ENCODE results near the gene FUT7. TPM values are rescaled to one million over a fixed set of nuclear protein-coding genes. Genes with fewer than 3 reads are reported as not detected.

The FUT7 gene
- total RNA-seq, 4 donors from 2014 or later: 0.60 TPM; not detected in 3

DNA sequence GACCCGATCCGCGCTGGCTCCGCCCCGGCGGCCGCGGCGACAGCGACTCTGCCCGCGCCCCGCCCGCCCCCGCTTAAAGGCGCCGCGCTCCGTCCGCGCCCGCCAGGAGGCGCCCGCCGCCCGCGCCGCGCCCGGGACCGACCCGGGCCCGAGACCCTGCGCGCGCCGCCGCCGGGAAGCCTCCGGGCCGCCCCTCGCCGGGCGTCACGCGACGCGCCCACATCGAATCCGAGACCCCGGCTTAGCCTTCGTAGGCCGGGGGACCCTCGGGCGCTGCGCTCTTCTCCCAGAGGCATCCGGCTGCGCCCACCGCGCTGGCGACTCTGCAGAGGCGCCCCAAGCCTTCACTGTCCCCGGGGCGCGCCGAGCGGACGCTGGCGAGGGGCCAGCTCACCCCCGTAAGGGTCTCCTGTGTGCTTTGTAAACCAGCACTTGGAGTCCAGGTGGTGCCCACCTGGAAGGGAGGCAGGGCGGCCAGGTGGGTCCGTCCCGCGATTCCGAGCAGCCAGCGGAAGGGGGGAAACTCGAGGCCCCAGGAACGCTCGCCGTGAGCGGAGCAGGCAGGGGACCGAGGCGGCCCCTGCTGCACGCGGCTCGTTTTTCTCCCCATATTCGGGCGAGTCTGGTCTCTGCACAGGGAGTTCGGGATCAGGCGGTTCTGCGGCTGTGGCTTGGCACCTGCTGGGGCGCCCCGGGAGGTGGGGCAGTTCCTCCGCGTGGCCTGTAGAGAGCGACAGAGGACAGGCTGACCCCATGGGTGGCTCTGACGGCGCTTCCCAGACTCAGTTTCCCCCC is 3.4 kb downstream of the FUT7 start:
- Histone ChIP-seq H3K36me3 (no peaks in the 10 kb centered on the region), H3K4me1 (peaks cover 0 to 72% (median 59%) of the 10 kb centered on the region in 4 donors), H3K9me3 (no peaks in the 10 kb centered on the region), H3K27me3 (no peaks in the 10 kb centered on the region), H3K4me3 (peak overlapping the region; percentile 47 to 74 (median 66)), H3K27ac (peak overlapping the region; percentile 73 to 93 (median 84))
- TF ChIP-seq, protein P1, sequence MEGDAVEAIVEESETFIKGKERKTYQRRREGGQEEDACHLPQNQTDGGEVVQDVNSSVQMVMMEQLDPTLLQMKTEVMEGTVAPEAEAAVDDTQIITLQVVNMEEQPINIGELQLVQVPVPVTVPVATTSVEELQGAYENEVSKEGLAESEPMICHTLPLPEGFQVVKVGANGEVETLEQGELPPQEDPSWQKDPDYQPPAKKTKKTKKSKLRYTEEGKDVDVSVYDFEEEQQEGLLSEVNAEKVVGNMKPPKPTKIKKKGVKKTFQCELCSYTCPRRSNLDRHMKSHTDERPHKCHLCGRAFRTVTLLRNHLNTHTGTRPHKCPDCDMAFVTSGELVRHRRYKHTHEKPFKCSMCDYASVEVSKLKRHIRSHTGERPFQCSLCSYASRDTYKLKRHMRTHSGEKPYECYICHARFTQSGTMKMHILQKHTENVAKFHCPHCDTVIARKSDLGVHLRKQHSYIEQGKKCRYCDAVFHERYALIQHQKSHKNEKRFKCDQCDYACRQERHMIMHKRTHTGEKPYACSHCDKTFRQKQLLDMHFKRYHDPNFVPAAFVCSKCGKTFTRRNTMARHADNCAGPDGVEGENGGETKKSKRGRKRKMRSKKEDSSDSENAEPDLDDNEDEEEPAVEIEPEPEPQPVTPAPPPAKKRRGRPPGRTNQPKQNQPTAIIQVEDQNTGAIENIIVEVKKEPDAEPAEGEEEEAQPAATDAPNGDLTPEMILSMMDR (IDR thresholded peaks at IDR 0.05): peak in 3 of 5 experiments; percentile 2 to 80 (median 51)
- TF ChIP-seq EP300 (IDR thresholded peaks at IDR 0.05) (no peak), POLR2A (IDR thresholded peaks at IDR 0.05) (no peak)
- no peak for DNase-seq (ENCODE audit: low spot score in 2 of 2)
- WGBS, 2 donors: 0 to 2% methylated on average over 38 to 77 of the region's 98 CpGs

DNA sequence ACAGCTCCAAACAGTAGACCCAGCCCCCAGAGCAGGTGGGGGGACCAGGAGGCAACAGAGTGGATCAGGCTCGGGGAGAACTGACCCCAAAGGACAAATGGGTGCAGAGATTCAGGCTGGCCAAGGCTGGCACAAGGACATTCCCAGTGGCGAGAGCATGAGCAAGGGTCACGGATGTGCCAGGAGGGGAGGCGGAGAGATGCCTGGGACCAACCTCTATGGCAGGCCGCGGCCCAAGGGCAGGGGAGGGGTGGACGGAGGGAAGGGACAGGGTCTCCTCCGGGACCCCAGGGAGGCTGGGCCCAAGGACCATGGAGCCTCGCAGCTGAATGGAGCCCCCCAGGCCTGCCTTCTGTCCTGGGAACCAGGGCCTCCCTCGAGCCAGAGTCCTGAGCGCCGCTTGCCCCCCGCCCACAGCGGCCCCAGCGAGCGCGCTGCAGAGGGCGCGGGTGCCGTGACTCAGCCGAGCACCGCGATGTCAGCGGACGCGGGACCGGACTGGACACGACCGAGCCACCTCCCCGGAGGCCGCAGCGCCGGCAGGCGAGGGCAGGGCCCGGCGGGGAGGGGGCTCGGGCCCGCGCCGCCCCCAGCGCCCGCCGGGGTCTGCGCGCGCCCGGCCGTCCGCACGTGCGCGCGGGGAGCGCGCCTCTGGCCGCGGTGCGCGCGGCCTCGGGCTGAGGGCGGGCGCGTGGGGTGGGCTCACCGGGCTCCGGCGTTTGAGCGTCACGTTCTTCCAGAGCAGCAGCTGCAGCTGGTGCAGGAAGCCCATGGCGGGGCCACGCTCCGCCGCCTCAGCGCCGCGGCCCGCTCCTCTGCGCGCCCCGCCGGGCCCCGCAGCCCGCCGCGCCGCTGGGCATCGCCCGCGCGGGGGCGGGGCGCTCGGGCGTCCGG is 4.3 kb downstream of the FUT7 start, which contains the start of gene ABCA2:
Gene ABCA2, minus strand, starts transcription at position 869 of the 894 bp plus-strand sequence. Its CDS starts 97 bp downstream, at position 772.
- Histone ChIP-seq H3K36me3 (peaks cover 0 to 2% (median 0%) of the 10 kb centered on the region in 3 donors), H3K4me3 (peak within 1 kb of the TSS; percentile 63 to 74 (median 66)), H3K9me3 (no peaks in the 10 kb centered on the region), H3K27ac (peak within 1 kb of the TSS; percentile 78 to 97 (median 86)), H3K4me1 (peaks cover 0 to 80% (median 66%) of the 10 kb centered on the region in 4 donors), H3K27me3 (no peaks in the 10 kb centered on the region)
- DNase-seq (ENCODE audit: low spot score in 2 of 2): no peak
- WGBS, 2 donors: 5 to 12% methylated on average over 9 to 28 of the region's 95 CpGs
- TF ChIP-seq, protein P1 (IDR thresholded peaks at IDR 0.05): no peak
- TF ChIP-seq EP300 (IDR thresholded peaks at IDR 0.05) (no peak), POLR2A (IDR thresholded peaks at IDR 0.05) (no peak)

DNA sequence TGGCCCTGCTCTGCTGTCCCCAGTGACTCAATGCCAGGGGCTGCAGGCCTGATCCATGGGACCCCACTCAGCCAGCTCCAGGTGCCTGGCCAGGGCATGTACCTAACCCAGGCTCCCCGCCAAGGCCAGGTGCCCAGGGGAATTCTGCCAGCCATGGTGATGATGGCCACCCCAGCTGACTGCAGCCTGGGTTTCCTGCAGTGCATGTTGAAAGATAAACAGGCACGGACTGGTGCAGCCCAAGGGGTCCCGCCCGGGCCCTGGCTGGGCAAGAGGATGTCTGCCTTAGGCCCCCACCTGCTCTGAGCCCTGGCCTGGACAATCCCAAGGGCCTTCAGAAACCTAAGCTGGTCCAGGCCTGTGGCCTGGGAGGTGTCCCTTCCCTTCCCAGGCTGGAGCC is 5.1 kb downstream of the FUT7 start:
- 56 to 61% methylated on average over 3 of the region's 4 CpGs for WGBS, 2 donors
- Histone ChIP-seq H3K9me3 (no peaks in the 10 kb centered on the region), H3K27ac (peak overlapping the region; percentile 78 to 97 (median 86)), H3K36me3 (peaks cover 0 to 8% (median 0%) of the 10 kb centered on the region in 3 donors), H3K4me1 (peaks cover 0 to 84% (median 71%) of the 10 kb centered on the region in 4 donors), H3K27me3 (no peaks in the 10 kb centered on the region), H3K4me3 (peak overlapping the region; percentile 43 to 63 (median 57))
- TF ChIP-seq, protein P1 (IDR thresholded peaks at IDR 0.05): no peak
- TF ChIP-seq POLR2A (IDR thresholded peaks at IDR 0.05): no peak
- TF ChIP-seq EP300 (IDR thresholded peaks at IDR 0.05): no peak
- DNase-seq (ENCODE audit: low spot score in 2 of 2): no peak

DNA sequence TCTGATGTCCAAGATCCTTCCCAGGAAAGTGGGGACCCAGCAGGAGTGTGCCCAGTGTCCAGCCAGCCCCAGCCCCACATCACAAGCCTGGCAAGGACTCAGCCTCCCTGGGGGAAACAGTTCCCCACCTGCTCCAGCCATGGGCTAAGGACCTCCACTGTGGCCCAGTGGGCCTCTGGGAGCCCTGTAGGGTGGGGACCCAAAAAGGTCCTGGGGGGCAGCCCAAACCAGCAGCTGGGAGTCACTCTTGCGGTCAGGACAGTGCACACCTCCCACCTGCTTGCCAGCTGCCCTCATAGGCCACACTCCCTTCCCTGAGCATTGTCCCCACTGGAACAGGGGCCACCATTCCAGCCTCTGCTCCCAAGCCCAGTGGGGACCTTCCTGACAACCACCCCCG is 5.5 kb downstream of the FUT7 start:
- no peak for TF ChIP-seq EP300 (IDR thresholded peaks at IDR 0.05)
- TF ChIP-seq POLR2A (IDR thresholded peaks at IDR 0.05): no peak
- TF ChIP-seq, protein P1 (IDR thresholded peaks at IDR 0.05): no peak
- Histone ChIP-seq H3K4me1 (peaks cover 0 to 80% (median 68%) of the 10 kb centered on the region in 4 donors), H3K9me3 (no peaks in the 10 kb centered on the region), H3K36me3 (peaks cover 0 to 12% (median 0%) of the 10 kb centered on the region in 3 donors), H3K27ac (peak overlapping the region; percentile 78 to 97 (median 86)), H3K4me3 (peak overlapping the region; percentile 43 to 63 (median 57)), H3K27me3 (no peaks in the 10 kb centered on the region)
- 53 to 61% methylated on average over 2 of the region's 2 CpGs for WGBS, 2 donors
- DNase-seq (ENCODE audit: low spot score in 2 of 2): no peak

Data from tibial nerve (tissue), 4 donors.